RWPE2 (cell line): ENCODE data around the gene KLHL29.

Experiments used
- ATAC-seq: fragments of 200-7000 bp; cut with Tn5 transposase; 3 replicates; pipeline ENCODE4 v1.9.1; 2021; ENCODE audit warnings: low read depth
- DNase-seq: peaks from one replicate; pipeline ENCODE4 v3.0.0-alpha.2; 2020; ENCODE audit warnings: low spot score
- H3K27ac ChIP-seq: fragments of 450-650 bp; 2 replicates; pipeline ENCODE4 v1.5.1; 2017; ENCODE audit warnings: mild to moderate bottlenecking; ENCODE audit not compliant: poor library complexity, severe bottlenecking
- H3K27me3 ChIP-seq: fragments of 250-450 bp; sonication (Bioruptor Pico); 2 replicates; pipeline ENCODE4 v1.5.1; 2021; ENCODE audit warnings: mild to moderate bottlenecking, moderate library complexity; ENCODE audit not compliant: insufficient read depth, poor library complexity, severe bottlenecking
- H3K36me3 ChIP-seq: fragments of 250-450 bp; sonication (Bioruptor Pico); 2 replicates; pipeline ENCODE4 v1.5.1; 2020; ENCODE audit warnings: low read depth, mild to moderate bottlenecking, moderate library complexity
- H3K4me1 ChIP-seq: fragments of 250-450 bp; sonication (Bioruptor Pico); 2 replicates; pipeline ENCODE4 v1.5.1; 2021; ENCODE audit warnings: mild to moderate bottlenecking, moderate library complexity; ENCODE audit not compliant: insufficient read depth, poor library complexity, severe bottlenecking
- H3K4me3 ChIP-seq: fragments of 250-450 bp; sonication (Bioruptor Pico); 2 replicates; pipeline ENCODE4 v1.5.1; 2021; ENCODE audit warnings: mild to moderate bottlenecking, moderate library complexity; ENCODE audit not compliant: severe bottlenecking
- H3K9me3 ChIP-seq: fragments of 250-450 bp; sonication (Bioruptor Pico); 2 replicates; pipeline ENCODE4 v1.5.1; 2021; ENCODE audit warnings: mild to moderate bottlenecking, moderate library complexity; ENCODE audit not compliant: severe bottlenecking
- CTCF ChIP-seq: fragments of 450-650 bp; IDR thresholded peaks from one replicate; pipeline ENCODE4 v1.5.1; 2017; ENCODE audit warnings: mild to moderate bottlenecking, moderate library complexity; ENCODE audit not compliant: poor library complexity, severe bottlenecking

The KLHL29 gene

DNA sequence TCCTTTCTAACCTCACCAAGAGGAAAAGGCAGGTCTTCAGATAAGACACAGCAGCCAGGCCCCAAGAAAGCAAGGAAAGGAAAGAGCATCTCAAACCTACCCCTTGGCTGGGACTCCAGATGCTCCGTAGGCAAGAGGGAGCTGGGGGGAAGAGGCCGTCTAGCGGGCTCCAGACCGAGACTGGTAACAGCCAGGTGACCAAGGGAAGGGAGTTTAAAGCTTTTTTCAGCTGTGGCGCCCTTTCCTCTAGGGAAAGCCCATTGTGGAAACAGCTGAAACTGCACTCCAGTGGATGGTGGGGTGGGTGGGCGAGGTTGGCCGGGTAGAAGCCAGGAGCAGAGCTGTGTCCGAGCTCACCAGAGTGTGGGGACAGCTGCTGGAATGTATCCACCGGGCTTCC, 180.4 kb downstream of the KLHL29 start:
- Histone ChIP-seq H3K27me3 (no peaks in the 10 kb centered on the region), H3K9me3 (no peaks in the 10 kb centered on the region), H3K4me3 (no peak overlapping the region), H3K36me3 (no peaks in the 10 kb centered on the region), H3K27ac (no peak overlapping the region), H3K4me1 (peaks cover 17% of the 10 kb centered on the region)
- no peak for ATAC-seq
- TF ChIP-seq CTCF: no peak
- no peak for DNase-seq

- no peak for TF ChIP-seq CTCF
- no peaks in the 10 kb centered on the region for H3K27me3 ChIP-seq
- ATAC-seq (no peak), DNase-seq (no peak)
- H3K9me3 ChIP-seq: no peaks in the 10 kb centered on the region
- no peak overlapping the region for H3K27ac ChIP-seq
- H3K4me3 ChIP-seq: no peak overlapping the region
- H3K4me1 ChIP-seq: peaks cover 17% of the 10 kb centered on the region
- no peaks in the 10 kb centered on the region for H3K36me3 ChIP-seq
These were observed 180.8 kb downstream of the KLHL29 start for GRCh38 chr2:23565814-23566213.

- no peak overlapping the region for H3K4me3 ChIP-seq
- DNase-seq: no peak
- peak; percentile 39 for TF ChIP-seq CTCF
- no peak overlapping the region for H3K27ac ChIP-seq
- H3K9me3 ChIP-seq: no peaks in the 10 kb centered on the region
- H3K4me1 ChIP-seq: peaks cover 17% of the 10 kb centered on the region
- H3K27me3 ChIP-seq: no peaks in the 10 kb centered on the region
- ATAC-seq: no peak
- no peaks in the 10 kb centered on the region for H3K36me3 ChIP-seq
These were observed 181.5 kb downstream of the KLHL29 start for GRCh38 chr2:23566241-23567142.

- H3K27ac ChIP-seq: no peak overlapping the region
- no peak overlapping the region for H3K4me3 ChIP-seq
These were observed 182.3 kb downstream of the KLHL29 start for GRCh38 chr2:23567161-23567756.

More at GRCh38 chr2:23567161-23567756, 182.3 kb downstream of the KLHL29 start:
- Histone ChIP-seq H3K27me3 (no peaks in the 10 kb centered on the region), H3K4me1 (peaks cover 17% of the 10 kb centered on the region), H3K36me3 (no peaks in the 10 kb centered on the region), H3K9me3 (no peaks in the 10 kb centered on the region)
- TF ChIP-seq CTCF: no peak
- DNase-seq: no peak
- ATAC-seq: no peak
